Activated T-cell treated with anti-CD3 and anti-CD28 coated beads for 1 hour (primary cell): ENCODE results near the gene TF.

ENCODE experiments used
- DNase-seq: peaks from one replicate; pipeline ENCODE4 v3.0.0-alpha.2; 2020; ENCODE audit warnings: low read depth

TF gene

DNA sequence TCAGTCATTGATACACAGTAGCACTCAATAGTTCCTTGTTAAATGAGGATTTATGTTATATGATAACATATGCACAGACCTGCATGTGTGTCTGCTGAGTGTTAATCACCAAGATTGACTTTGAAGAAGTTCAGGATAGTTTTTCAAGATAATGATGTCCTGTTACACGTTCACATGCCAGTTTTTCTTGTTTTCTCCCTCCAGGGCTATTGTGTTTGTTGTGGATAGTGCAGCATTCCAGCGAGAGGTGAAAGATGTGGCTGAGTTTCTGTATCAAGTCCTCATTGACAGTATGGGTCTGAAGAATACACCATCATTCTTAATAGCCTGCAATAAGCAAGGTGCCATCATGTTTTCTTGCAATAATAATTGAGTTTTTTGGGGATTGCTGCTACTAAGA is 69.2 kb downstream of the TF start:
- DNase-seq: no peak

DNA sequence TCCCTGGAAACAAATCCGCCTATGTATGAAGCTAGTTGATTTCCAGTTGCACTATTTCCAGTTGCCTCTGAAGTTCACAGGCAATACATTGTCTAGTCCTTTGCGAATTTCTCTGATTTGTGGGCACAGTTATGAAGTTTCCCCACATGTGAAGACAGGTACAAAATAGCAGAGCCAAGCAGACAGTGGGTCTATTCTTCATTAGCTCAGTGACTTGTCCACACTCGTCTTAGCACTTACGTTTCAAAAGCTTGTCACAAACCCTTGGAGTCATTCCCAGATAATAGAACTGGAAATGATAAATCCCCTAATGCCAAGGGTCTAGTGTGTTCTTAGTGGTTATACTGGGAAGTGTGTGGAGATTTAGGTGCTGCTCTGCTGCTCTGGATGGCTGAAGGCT is 73.9 kb downstream of the TF start:
- no peak for DNase-seq

DNA sequence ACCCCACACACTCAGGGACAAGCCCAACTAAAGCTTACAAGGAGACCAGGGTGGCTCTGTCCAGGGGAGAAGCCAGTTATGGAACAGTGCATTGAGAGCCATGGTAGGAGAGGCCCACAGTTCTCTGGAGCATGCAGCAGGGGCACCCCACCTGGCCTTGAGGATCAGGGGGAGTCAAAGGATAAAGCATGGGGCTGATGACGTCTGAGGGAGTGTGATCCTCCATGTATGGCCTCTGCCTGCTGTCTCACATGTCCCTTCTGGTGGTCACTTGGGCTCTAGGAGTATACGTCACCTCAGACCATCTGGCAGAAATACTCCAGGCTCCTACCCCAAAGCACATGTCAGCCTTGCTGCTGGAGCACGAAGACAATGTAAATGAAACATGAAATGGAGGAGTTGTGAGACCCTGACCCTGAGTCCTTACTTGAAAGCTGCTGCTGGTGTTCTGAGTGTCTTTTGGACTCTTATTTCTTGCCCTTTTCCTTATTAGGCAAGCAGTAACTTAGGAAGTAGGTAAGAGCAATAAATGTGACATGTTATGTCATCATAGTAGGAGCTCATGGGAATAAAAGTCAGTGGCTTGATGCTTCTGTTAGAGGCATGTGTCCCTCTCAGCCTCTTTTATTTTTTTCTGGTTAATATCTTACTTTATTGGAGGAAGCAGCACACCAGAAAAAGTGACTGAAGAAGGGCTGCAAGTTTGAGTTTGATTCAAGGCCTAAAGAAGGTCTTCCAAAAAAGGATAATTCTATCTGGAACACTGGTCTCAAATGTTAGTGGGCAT is 74.9 kb downstream of the TF start:
- no peak for DNase-seq

DNA sequence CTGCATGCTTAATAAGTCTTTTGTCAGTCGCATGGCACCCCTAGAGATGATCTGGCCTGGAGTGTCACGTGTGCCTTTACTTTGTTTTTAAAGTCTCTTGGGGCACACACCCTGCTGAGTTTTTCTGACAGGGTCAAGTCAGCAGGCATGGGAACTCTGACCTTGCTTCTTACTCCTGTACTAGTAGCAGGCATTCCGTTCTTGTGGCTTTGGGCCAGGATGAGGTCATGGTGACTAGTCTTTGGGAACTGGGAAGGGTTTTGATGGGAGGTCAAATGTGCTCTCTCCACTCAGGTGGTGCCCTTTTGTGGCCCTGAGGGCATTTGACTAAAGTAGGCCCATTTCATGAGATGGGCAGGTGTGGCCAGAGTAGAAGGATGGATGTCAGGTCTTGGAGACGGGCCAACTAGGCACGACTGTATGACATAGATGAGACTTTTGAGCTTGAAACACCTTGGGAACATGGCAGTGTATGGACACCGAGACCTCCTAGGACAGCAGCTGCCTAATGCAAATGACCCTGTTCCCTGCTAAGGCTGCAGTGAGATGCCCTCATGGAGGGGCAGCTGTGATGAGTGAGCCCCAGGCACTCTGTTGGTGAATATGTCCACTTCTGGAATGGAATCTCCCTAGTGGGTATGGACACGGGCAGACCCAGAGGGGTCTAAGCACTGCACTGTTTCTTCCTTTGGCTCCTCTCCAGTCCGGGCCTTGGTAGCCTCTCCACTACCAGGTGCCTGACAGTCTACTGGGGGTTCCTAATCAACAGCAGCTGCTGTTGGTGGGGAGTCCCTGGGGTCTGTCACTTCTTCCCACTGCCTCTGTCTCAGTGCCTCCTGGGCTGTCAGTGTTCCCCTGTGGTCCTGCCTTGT is 75.8 kb downstream of the TF start:
- DNase-seq: no peak

DNA sequence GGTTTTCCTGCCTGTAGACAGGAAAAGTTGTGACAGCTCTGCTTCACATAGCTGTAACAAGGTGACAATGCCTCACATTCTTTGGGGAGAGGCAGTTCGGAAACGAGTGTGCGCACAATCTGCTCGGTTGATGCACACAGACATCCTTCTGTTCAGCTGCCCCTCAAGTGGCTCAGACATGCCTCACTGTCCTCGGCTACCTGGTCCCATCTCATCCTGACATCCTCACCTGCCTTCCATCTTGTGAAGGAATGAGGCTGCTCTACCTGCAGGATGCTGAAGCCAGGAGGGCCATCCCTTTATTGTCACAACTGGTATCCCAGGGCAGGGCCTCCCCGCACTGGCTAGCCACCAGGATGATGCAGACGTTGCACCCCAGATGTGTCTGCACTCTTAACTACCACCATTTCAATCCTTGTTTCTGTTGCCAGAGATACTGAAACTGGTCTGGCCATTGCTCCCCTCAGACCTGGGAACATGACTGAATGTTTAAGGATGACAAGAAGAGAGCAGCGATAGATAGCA is 78.8 kb downstream of the TF start:
- DNase-seq: no peak

DNA sequence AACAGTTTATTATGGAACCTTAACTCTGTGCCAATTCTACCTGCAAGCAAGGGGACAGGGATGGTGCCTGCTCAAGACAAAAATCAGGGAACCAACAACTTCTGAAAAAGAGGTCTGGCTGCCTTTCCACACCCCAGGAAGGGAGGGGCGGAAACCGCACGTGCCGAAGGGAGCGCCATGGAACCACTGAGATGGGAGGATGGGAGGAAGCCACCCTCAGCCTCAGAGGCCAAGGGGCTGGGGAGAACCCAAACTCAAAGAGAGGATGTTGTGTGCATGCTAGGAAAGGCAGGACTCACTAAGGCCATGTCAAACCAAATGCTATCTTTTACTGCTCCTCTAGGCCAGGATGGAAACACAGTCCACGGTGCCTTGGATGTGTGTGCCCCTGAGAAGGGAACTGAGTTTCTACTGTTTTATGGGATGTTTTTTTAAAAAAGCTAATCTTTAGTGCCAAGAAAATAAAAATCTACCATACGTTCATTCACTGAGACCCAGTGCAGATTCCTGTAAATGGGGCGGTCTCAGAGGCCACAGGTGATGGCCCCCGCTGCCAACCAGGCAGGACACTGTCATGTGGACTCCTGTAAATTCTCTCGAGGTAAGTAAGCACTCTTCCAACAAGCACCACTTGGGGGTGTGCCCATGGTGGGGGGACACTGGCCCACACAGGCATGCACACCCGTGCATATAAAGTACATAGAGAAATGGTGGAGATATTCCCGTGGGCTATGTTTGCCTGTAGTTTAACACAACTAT is 80.0 kb downstream of the TF start:
- DNase-seq: no peak

DNA sequence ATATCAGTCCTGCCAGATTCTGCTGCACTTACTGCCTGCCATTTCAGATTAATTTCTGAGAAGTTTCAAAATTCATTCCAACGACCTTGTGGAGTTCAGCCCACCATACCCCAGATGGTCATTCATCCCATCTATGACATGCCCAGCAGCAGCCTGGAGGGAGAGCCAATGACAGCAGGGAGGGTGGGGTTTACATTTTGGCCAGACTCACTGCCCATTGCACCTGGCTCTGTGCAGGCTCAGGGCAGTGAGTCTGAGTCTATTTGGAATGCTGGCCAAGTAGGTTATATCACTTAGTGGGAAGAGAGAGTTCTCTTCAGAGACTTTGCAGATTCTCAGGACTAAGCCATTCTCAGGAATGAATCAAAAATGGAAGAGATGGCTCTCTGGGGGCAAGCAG is 80.9 kb downstream of the TF start:
- no peak for DNase-seq

DNA sequence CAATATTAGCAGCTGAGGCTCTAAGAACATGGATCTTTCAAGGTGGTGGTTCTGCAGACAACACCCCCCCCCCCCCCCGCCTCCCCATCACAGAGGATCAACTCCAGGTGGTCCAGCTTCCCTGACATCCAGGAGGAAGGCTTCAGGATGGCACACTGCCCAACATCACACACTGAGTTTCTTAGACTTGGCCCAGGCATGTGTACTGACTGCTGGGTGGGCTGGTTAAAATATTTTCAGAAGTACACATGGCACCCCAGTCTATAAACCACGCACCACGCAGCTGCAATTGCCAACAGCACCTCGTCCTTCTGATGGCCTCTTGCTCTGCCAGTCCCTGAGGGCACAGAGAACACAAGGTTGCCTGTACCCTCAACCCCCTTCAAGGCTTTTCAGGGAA is 81.5 kb downstream of the TF start:
- no peak for DNase-seq

DNA sequence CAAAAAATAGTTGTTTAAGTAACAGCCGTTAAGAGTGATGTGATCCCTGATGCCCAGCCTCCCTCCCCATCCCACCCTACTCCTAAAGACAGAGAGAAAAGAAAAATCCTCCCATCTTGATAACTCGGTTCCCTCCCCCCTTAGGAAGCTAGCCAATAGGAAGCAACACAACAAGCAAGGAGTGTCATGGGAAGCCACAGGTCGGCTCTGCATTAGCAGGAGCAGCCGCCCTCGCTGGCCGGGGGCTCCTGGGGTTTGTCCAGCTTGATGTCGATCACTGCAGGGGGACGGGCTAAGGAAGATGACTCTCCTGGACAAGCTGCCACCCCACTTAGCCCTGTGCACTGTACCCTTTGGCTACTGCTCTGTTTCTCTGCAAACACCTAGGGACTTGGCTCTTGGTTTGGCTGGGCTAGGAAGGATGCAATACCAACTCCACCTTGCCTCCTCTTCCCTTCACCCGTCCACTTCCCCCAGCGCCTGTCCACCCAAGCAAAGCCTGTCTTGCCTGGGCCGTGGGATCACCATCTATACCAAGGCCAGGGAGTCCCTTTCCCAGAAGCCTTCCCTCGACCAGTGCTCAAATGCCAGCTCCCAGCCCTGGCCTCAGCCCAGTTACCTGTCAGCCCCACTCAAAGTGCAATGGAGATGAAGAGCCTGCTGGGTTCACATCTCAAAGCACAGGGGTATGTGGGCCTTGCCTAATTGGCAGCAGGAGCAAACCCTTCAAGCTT is 82.5 kb downstream of the TF start:
- DNase-seq: no peak

DNA sequence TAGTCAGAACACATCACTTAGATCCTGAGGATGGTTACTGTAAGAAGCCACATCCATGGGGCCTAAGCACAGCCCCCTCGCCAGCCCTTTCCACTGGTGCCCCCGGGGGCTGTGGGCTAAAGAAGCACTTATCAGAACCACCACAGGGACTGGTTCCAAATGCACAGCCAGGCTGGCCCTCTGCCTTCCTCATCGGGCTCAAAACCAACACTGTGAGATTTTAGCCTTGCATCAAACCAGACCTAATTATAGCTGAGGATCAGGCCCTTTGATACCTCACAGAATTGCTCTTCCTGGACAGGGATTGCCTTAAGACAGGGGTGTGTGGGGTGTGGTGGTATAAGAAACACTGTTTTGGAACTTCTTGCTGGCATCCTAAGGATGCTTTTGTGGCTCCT is 83.1 kb downstream of the TF start:
- DNase-seq: no peak

DNA sequence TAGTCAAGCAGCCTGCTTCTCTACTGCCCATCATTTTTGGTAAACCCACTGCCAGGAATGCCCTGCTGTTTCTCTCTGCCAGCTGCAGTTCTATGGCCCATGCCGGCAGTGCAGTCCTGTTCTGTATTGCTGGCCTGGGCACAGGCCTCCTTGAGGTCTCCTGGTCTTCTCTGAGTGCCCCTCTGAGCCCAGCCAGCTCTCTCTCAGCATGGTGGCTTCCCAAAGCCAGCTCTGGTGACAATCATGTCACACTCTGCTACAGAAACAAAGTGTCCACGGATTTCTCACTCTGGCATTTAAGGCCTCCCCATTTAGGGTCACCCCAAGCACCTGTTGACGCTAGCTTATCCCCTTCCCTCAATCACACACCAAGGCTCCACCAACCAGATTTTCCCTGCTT is 83.9 kb downstream of the TF start:
- no peak for DNase-seq

DNA sequence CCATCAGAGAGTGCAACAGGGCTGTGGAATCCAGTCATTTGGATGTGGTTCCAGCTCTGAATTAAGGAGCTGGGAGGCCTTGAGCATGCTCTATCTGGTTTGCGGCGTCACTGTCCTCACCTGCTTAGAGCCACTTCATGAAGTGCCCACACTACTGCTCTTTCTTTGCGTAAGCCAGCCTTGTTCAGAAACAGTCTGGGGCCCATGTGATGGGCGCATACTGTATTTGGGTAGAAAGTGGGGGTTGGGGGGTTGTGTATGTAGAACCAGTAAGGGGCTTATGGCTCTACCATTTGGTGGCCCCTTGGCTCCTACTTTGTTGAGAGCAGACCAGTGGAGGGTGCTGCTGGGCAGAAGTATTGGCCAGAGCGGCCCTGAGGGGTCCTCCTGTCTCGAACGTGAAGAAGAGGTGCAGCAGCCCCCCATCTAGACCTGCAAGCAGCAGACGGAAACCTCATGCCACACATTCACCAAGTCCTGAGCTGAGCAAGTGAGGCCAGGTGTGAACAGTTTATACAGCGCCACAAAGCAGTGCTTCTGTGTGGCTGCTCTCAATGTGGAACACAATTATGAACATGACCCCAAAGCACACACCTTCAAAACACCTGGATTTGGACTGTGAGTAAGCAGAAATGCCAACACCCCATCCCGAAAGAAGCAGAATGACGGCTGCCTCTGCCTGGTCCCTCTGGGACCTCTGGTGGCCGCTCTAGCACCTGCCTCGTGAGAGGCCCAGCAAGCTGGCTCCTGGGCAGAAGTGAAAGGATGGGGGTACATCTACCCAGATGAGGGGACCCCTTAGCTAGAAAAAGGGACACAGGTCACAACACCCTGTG is 86.0 kb downstream of the TF start:
- DNase-seq: no peak

DNA sequence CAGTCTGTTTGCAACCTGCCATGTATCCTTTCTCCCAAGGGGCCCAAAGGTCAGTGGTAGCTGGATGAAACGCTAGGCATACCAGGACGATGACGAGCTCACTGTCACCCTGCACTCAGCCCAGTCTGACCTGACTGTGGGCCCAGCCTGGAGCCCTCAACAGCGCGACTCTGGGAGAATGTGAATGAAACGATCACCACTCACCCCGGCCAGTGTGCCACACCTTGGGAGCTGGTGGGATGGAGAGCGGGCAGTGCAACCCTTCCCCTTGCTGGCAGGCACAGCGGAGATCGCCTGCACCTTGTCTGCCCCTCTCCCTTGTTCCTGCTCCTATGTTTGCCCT is 86.6 kb downstream of the TF start:
- no peak for DNase-seq

DNA sequence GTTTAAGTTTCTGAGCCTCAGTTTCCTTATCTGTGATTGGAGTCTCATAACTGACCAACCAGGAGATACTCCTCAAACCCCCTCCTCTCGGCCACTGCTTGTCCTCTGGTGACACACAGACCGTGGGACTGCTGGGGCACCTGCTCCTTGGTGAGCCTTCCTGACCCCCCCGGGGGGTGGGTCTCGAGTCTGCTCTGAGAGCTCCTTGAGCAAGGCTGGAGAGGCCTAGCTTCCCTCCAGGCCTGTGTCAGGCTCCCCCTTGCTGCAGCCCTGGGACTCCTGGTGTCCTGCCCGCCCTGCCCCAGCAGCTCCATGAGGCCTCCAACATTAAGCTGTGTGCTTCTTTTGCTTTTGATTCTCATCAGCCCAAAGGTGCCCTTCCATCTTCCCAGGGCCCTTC is 87.1 kb downstream of the TF start:
- DNase-seq: no peak

DNA sequence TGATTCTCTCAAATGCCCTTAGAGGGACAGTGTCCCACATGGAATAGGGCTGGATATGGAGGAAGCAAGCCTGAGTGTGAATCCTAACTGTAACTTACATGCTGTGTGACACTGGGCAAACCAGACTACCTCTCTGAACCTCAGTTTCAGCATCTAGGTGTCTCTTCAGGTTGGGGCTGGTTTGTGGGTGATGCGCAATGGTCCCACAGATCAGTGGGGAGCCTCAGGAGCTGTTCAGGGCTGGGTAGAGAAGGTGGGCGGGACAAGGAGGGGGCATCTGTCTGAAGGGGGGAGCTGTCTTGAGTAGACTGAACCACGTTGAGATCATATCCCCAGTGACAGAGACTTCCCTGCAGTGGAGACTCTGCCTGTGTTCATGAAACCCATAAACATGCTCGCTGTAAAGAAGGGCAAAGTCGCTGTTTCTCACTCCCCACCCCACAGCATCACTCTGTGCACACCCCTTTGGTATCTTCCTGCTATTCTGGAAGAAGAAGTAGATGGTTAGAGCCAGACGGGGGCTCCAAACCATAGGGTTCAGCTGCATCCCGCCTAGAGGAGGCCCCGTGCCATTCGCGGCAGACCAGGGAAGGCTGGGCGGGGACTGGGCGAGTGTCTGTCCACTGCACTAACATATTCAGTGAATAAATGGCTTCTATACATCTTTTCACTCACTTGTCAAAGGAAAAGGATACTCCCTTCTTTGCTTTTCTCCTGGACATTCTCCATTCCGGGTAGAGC is 87.9 kb downstream of the TF start:
- DNase-seq: no peak

DNA sequence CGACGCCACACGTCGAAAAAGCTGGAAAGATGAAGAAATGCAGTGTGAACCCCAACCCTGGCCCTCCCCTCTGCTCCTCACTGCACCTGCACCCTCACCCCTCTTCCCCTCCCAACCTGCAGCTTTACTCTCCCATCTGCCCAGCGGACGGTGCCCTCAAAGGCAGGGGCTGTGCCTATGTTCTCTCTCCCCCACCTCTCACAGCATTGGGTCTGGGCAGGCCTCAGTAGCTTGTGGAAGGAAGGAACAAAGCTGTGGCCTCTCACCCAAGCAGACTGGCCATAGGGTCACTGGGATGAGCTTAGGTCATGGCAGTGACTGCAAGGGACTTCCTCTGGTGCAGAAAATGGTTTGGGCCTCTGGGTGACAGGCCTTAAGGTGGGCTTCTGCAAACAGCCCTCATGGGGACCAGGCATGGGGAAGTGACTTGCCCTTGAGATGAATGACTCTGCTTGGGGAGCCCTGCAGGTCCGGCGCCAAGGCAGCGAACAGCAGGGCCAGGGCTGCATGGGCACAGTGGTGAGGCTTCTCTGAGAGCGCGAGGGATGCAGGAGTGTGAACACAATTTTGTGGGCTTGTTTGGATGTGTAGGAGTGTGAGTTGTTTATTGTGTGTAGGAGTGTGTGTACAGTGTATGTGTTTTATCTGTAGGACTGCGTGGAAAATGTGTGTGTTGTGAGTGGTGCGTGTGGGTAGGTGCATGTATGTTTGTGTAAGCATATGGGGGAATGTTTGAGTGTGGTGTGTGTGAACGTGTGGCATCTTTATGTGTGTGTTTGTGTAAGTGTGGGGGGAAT is 88.6 kb downstream of the TF start:
- DNase-seq: no peak

DNA sequence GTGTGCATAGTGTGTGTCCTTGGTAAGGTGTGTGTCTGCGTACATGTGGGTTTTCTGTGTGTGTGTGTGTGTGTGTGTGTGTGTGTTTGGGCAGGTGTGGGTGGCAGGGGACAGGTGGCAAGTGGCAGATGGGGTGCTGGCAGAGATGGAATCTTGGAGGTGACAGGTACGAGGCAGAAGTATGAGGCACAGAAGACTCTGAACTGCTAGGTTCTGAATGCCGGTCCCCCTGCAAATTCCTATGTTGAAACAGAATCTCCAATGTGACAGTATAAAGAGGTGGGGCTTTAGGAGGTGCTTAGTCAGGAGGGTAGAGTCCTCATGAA is 89.2 kb downstream of the TF start:
- DNase-seq: no peak

DNA sequence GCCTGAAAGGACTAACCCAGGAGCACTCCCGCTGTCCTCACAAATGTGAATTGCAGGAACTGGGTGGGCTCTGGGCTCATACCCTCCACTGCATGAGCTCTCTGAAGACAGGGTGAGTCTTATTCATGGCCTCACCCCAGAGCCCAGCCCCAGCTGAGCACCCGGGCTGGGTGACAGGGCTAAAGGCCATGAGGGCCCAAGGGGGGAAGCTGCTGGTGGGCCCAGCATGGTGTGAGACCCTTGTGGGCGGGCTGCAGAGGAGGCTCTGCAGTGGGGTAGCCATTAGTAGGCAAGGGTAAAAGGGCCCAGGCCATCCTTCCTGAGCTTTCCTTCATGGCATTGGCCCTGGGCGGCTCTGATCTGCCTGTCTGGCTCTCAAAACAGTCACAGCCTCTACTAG is 89.8 kb downstream of the TF start:
- no peak for DNase-seq

DNA sequence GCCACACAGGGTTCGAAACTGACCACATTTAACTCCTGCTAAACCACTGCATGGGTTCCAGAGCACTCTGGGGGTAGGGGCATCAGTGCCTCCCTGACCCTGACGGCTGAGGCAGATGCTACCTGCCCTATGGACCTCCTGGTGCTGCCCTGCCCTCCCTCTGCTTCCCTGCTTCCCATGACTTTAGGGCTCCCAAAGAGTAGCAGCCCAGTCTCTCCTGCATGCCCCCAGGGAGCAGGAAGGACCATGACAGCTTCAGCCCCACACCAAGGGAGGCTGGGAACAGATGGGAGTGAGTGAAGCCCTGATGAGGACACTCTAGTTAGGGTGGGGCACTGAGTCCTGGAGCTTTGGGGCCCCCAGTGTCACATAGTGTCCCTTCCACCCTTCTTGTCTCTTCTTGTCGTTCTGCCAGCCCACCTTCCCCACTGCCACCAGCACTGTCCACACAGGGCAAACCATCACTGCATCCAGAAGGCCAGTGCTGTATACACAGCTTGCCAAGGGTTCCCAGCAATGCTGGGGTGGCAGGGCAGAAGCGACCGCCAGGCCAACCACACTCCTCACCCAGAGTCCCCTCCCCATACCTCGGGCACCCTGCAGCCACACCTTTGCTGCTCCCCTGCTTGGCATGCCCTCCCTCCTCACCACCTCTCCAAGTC is 90.4 kb downstream of the TF start:
- no peak for DNase-seq
